Uterus (tissue), 2 donors: Measurements from ENCODE around the gene SLC50A1.

Experiments used
- CTCF ChIP-seq, 4 experiments: fragments of 200-600 bp in 2 of 4; fragments of 450-650 bp in 2 of 4; sonication (generic) in 2 of 4; IDR thresholded peaks; one replicate each; pipeline ENCODE4 v1.5.1; 2016 to 2019; ENCODE audit warnings: antibody characterized with exemption in 4 of 4, mild to moderate bottlenecking in 2 of 4, moderate library complexity in 1 of 4
- POLR2A ChIP-seq, 2 donors: fragments of 450-650 bp; IDR thresholded peaks; one replicate each; pipeline ENCODE4 v1.6.1; 2016; ENCODE audit warnings: antibody characterized with exemption in 2 of 2, mild to moderate bottlenecking in 1 of 2, moderate library complexity in 1 of 2

- TF ChIP-seq CTCF (IDR thresholded peaks at IDR 0.05) (no peak), POLR2A (IDR thresholded peaks at IDR 0.05) (peak in 1 of 2 donors; percentile 10)
Observed at GRCh38 chr1:155128755-155129473, 6.7 kb upstream of the SLC50A1 start.
